Left renal cortex interstitium (tissue), 4 donors: ENCODE data around the gene SLC35G3. TPM values are rescaled to one million over a fixed set of nuclear protein-coding genes. Genes with fewer than 3 reads are reported as not detected.
"Not testable (repeated sequence)": the region's sequence is repeated elsewhere in the genome, so short reads cannot be mapped to it uniquely, and the experiment has no call there.

Experiments
- DNase-seq, 4 donors: peaks; one replicate each; pipeline ENCODE4 v3.0.0-alpha.2; 2013; ENCODE audit warnings: low read depth in 4 of 4, low spot score in 2 of 4, missing footprints in 1 of 4
- polyA plus RNA-seq, 4 donors: library from polyadenylated mRNA; unstranded; fragments of 120-200 nt; gene quantifications; one replicate each; pipeline ENCODE4 v1.2.1, GENCODE V29; 2013; ENCODE audit not compliant: insufficient read length in 4 of 4

SLC35G3 gene
- polyA plus RNA-seq, 4 donors, result not detected

- no peak for DNase-seq
Observed at GRCh38 chr17:35213412-35213940, 19.3 kb upstream of the SLC35G3 start.

GRCh38 chr17:35212668-35213067 is 18.5 kb upstream of the SLC35G3 start:
- DNase-seq, result no peak

- DNase-seq, result no peak
Observed at GRCh38 chr17:35210741-35211140, 16.5 kb upstream of the SLC35G3 start.

- DNase-seq, result not testable (repeated sequence)
Observed at GRCh38 chr17:35202582-35202981, 8.4 kb upstream of the SLC35G3 start.

GRCh38 chr17:35195062-35195461 is 869 bp upstream of the SLC35G3 start:
- DNase-seq, result not testable (repeated sequence)

- no peak for DNase-seq
Observed at GRCh38 chr17:35192708-35193107, 1.5 kb downstream of the SLC35G3 start.

- no peak for DNase-seq
Observed at GRCh38 chr17:35191001-35191695, 3.0 kb downstream of the SLC35G3 start.

GRCh38 chr17:35189291-35189690 is 4.9 kb downstream of the SLC35G3 start:
- no peak for DNase-seq

- DNase-seq, result no peak
Observed at GRCh38 chr17:35188111-35188510, 6.1 kb downstream of the SLC35G3 start.

GRCh38 chr17:35187481-35187880 is 6.7 kb downstream of the SLC35G3 start:
- no peak for DNase-seq

GRCh38 chr17:35185849-35186248 is 8.3 kb downstream of the SLC35G3 start:
- no peak for DNase-seq

- no peak for DNase-seq
Observed at GRCh38 chr17:35184274-35184673, 9.9 kb downstream of the SLC35G3 start.

GRCh38 chr17:35183332-35183731 is 10.9 kb downstream of the SLC35G3 start:
- no peak for DNase-seq

GRCh38 chr17:35179379-35179778 is 14.8 kb downstream of the SLC35G3 start:
- not testable (repeated sequence) for DNase-seq

GRCh38 chr17:35176897-35177296 is 17.3 kb downstream of the SLC35G3 start:
- DNase-seq, result no peak

GRCh38 chr17:35175638-35176415 is 18.4 kb downstream of the SLC35G3 start:
- no peak for DNase-seq

GRCh38 chr17:35174835-35175334 is 19.3 kb downstream of the SLC35G3 start:
- DNase-seq, result no peak

GRCh38 chr17:35172321-35172720 is 21.9 kb downstream of the SLC35G3 start:
- DNase-seq, result not testable (repeated sequence)

- no peak for DNase-seq
Observed at GRCh38 chr17:35171834-35172233, 22.4 kb downstream of the SLC35G3 start.

- DNase-seq, result peak in 1 of 4 donors; percentile 8
Observed at GRCh38 chr17:35170968-35171771, 23.0 kb downstream of the SLC35G3 start.
